Activated CD8-positive, alpha-beta memory T cell treated with anti-CD3 and anti-CD28 coated beads for 36 hours (primary cell): ENCODE results near the gene MTREX. TPM values are rescaled to one million over a fixed set of nuclear protein-coding genes. Genes with fewer than 3 reads are reported as not detected.

Experiments
- CTCF ChIA-PET: fragments of 350-600 bp; sonication (Branson Sonifier 250); formaldehyde crosslinking; loops from one replicate; lab custom pipeline; 2021; ENCODE audit warnings: antibody characterized with exemption; lab: Charles Lee
- POLR2A ChIA-PET: fragments of 350-600 bp; sonication (Branson Sonifier 250); formaldehyde crosslinking; loops from one replicate; lab custom pipeline; 2021; ENCODE audit warnings: antibody characterized with exemption; lab: Charles Lee
- total RNA-seq, 2 experiments: library from RNA; stranded (reverse); gene quantifications; one replicate each; pipeline ENCODE4 v1.2.3, GENCODE V29; 2021

MTREX gene
- total RNA-seq, 2 experiments from 2014 or later: 108 to 118 TPM

DNA sequence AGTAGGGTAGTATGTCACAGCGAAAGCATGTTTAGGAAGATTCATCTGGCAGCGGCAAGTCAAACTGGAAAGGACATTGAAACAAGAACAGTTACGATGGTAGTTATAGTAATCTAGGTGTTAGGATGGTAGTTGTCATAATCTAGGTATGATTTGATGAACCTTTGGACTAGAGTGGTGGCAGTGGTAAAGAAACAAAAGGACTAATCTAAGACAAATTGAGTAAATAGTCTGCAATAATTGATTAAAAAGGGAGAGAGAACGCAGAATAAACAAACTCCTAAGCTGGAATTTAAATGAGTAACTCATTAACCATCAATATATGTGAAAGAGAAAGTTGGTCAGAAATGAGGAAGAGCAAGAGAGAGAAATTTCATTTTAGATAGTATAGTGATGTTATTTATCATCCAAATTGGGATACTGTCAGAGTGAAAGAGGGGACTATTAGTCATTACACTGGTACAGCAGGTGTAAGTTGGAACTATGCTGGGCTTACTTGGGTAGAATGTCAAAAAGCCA, 56.8 kb downstream of the MTREX start:
- ChIA-PET CTCF (no interaction called here), POLR2A (no interaction called here)

GRCh38 chr5:55370291-55370925, 62.6 kb downstream of the MTREX start:
- POLR2A ChIA-PET: no interaction called here
- CTCF ChIA-PET: interaction anchor here (1.1 kb wide), 1 partner anchor 321 kb away, joined by 4 read pairs; no protein-coding TSS in a partner anchor

DNA sequence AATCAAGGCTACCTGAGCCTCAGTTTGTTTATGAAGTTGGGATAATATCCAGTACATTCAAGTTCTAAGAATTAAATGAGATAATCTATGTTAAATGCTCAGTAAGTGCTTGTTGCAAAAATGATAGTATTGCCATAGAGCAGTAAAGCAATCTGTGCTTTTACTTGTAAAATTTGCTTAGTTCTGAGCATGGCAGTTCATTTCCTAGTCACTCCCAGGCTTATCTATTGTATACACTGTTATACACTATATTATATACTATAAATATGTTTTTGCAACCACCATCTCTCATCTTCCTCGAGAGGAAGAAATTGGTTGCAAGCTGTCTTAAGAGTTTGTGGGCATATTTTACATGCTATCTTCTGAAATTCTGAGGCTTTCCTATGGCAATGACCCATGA, 63.4 kb downstream of the MTREX start:
- ChIA-PET CTCF (no interaction called here), POLR2A (no interaction called here)

GRCh38 chr5:55372130-55372925, 64.5 kb downstream of the MTREX start:
- CTCF ChIA-PET: no interaction called here
- POLR2A ChIA-PET: no interaction called here

GRCh38 chr5:55377810-55378209, 70.0 kb downstream of the MTREX start:
- POLR2A ChIA-PET: interaction anchor here (0.7 kb wide), 1 partner anchor 92 kb away, joined by 3 read pairs; no protein-coding TSS in a partner anchor
- CTCF ChIA-PET: no interaction called here

DNA sequence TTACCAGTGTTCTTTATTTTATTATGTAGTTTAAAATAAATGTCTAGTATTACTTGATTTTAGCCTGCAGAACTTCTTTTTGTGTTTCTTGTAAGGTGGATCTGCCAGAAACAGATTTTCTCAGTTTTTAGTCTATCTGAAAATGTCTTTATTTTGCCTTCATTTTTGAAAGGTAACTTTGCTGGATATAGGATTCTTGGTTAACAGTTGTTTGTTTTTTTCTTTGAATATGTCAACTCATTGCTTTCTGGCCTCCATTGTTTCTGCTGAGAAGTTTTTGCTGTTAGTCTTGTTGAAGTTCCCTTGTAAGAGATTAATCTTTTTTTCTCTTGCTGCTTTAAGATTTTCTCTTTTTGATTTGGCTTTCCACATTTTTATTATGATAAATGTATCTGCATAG, 75.5 kb downstream of the MTREX start:
- POLR2A ChIA-PET: no interaction called here
- CTCF ChIA-PET: no interaction called here

- CTCF ChIA-PET: no interaction called here
Measured at GRCh38 chr5:55384072-55384471, 76.3 kb downstream of the MTREX start.

GRCh38 chr5:55385227-55385626, 77.4 kb downstream of the MTREX start:
- ChIA-PET POLR2A (interaction anchor here (0.7 kb wide), 1 partner anchor 132 kb away, joined by 3 read pairs; no protein-coding TSS in a partner anchor), CTCF (no interaction called here)

More at GRCh38 chr5:55384072-55384471, 76.3 kb downstream of the MTREX start:
- POLR2A ChIA-PET: no interaction called here

DNA sequence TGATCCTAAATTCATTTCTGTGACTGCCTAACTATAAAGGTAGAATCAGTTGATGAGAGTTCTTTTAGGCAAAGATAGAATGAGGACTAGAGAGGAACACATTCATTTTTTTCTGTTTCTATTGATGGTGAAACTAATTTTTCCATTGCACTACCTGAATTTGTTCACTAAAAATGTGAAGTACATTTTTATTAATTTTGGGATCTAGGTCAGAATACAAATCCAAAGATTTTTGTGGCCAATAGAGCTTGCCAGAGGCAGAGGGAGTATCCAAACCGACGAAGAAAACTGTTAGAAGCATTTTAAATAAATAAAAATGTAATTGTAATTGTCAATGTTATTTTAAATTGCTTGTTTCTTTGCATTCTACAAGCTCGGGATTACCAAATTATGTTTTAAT, 78.1 kb downstream of the MTREX start:
- ChIA-PET POLR2A (interaction anchor here (0.7 kb wide), 1 partner anchor 132 kb away, joined by 3 read pairs; no protein-coding TSS in a partner anchor), CTCF (no interaction called here)

DNA sequence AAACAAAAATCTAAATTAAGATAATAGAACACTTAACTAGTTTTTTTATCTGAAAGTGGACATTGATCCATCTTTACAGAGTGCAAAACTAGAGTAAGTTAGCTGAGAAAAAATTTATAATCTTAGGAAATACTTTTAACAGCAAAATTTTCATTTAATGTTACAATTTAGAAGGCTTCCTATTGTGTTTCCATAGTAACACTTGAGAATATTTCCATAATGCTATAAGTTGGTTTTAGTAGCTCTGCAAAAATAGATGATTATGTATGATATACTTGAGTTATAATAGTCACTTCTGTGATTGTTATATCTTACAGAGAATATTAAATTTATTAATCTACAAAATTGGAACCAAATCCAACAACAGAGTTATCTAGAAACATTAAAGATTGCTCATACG, 78.6 kb downstream of the MTREX start:
- POLR2A ChIA-PET: no interaction called here
- CTCF ChIA-PET: no interaction called here

- ChIA-PET POLR2A (no interaction called here), CTCF (no interaction called here)
Measured at GRCh38 chr5:55387865-55388264, 80.1 kb downstream of the MTREX start.

DNA sequence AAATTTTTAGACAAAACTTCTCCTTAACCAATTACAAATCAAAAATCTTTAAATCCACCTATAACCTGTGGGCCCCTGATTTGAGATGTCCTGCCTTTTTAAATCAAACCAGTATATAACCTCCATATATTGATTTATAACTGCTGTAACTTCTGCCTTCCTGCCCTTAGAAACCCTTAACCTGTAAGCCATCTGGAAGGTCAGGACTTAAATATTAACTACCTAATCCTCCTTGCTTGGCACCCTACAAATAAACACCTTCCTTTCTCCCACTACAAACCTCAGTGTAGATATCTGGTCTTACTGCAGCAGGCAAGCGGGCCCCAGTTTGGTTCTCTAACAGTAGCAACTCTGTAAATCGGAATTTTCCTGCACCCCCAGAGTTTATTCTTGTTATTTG, 83.9 kb downstream of the MTREX start:
- CTCF ChIA-PET: interaction anchor here (1.2 kb wide), 1 partner anchor 10 kb away, joined by 3 read pairs; no protein-coding TSS in a partner anchor
- POLR2A ChIA-PET: no interaction called here

GRCh38 chr5:55392669-55393068, 84.9 kb downstream of the MTREX start:
- CTCF ChIA-PET: no interaction called here

GRCh38 chr5:55393501-55394175, 85.8 kb downstream of the MTREX start:
- ChIA-PET POLR2A (no interaction called here), CTCF (no interaction called here)

More at GRCh38 chr5:55392669-55393068, 84.9 kb downstream of the MTREX start:
- POLR2A ChIA-PET: interaction anchor here (0.7 kb wide), 1 partner anchor 219 kb away, joined by 6 read pairs; no protein-coding TSS in a partner anchor

DNA sequence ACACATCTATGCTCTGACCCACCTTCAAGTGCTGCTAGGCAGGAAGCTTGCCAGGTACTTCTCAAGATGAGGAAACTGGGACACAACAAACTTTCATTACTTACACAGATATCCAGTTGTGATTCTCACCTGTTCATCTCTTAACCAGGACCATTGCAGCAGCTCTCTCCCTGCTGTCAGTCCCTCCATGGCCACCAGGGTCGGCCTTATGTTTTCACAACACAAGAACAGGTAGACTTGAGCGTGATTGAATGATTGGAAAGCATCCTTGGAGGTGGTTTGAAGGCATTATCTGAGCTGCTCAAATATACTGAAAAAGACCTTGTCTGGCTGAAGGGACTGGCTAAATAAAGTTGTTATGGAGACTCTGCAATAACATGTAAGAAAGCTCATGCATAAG, 94.4 kb downstream of the MTREX start:
- ChIA-PET CTCF (interaction anchor here (0.8 kb wide), 1 partner anchor 10 kb away, joined by 3 read pairs; no protein-coding TSS in a partner anchor), POLR2A (no interaction called here)

DNA sequence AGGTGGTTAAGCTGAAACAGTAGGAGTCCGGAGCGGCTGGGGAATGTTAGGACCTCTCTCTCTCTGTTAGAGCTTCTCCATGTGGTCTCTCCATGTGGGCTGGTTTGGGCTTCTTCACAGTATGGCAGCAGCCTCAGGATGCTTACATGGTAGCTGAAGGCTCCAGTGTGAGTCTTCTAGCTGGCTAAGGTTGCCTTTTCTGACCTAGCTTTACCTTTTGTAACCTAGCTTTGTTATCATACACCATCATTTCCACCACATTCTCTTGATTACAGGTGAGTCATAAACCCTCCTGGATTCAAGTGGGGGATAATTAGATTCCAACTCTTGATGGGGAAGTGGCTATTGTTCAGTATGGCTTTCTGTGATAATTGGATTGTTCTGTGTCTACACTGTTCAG, 98.5 kb downstream of the MTREX start:
- CTCF ChIA-PET: no interaction called here
- POLR2A ChIA-PET: no interaction called here

DNA sequence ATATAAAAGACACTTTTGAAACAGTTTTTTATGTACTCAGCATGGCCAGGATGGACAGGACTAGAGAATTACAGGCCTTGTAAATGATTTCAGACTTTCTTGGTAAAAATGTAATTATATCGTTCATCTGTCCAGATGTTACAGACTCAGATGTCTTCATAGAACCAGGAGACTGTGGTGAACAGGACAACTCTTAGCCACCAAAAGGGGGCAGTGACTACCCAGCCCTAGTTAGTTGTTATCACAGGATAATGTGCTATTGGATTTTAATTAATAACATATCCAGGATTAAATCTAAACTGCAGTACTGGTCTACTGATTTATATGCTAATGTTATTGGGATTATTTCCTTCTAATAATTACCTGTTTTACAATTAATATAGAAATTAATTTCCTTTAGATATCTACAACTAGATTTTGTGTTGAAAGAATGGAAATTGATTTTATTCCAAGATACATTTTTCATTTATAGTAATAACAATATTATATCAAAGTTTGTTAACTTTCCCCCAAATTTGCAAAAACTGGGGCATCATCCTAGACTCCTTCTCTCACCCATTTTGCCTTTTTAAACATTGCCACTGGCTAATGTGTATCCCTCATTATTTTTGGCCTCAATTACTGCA, 99.4 kb downstream of the MTREX start:
- ChIA-PET POLR2A (no interaction called here), CTCF (no interaction called here)

GRCh38 chr5:55407984-55408383, 100.2 kb downstream of the MTREX start:
- ChIA-PET POLR2A (no interaction called here), CTCF (no interaction called here)

- POLR2A ChIA-PET: interaction anchor here (0.6 kb wide), 1 partner anchor 147 kb away, joined by 6 read pairs; no protein-coding TSS in a partner anchor
- CTCF ChIA-PET: no interaction called here
Measured at GRCh38 chr5:55409775-55410174, 102.0 kb downstream of the MTREX start.
